HepG2 (cell line): ENCODE results near the gene SPRY1. TPM values are rescaled to one million over a fixed set of nuclear protein-coding genes. Genes with fewer than 3 reads are reported as not detected.
A peak's percentile ranks its signal among the peaks of the same experiment; 100 is the strongest.

Experiments used
- ATF5 ChIP-seq: sonication (generic); formaldehyde crosslinking; IDR thresholded peaks from 2 replicates; pipeline ENCODE4 v1.4.0; 2020; ENCODE audit warnings: mild to moderate bottlenecking, low read depth, missing genetic modification reagents
- EP300 ChIP-seq, 3 experiments: sonication (generic) in 1 of 3; formaldehyde crosslinking in 1 of 3; IDR thresholded peaks; 2 replicates each; pipeline versions ENCODE4 v1.5.1 to v1.6.1; 2011 to 2020; ENCODE audit warnings: low read depth in 2 of 3, low read length in 2 of 3, borderline replicate concordance in 1 of 3, improper control_type of control experiment in 1 of 3, mild to moderate bottlenecking in 1 of 3, missing genetic modification reagents in 1 of 3, moderate library complexity in 1 of 3
- FOXA3 ChIP-seq: IDR thresholded peaks from 2 replicates; pipeline ENCODE4 v1.6.1; 2016; ENCODE audit warnings: missing genetic modification reagents, missing compliant biosample characterization
- FOXC1 ChIP-seq: sonication (generic); formaldehyde crosslinking; IDR thresholded peaks from 2 replicates; pipeline ENCODE4 v1.8.0; 2022; ENCODE audit warnings: mild to moderate bottlenecking, missing genetic modification reagents, borderline replicate concordance
- GLMP ChIP-seq: sonication (generic); formaldehyde crosslinking; IDR thresholded peaks from 2 replicates; pipeline ENCODE4 v1.9.0; 2021; ENCODE audit warnings: missing genetic modification reagents, mild to moderate bottlenecking, borderline replicate concordance
- GPN1 ChIP-seq: sonication (generic); formaldehyde crosslinking; IDR thresholded peaks from 2 replicates; pipeline ENCODE4 v1.5.1; 2020; ENCODE audit warnings: missing genetic modification reagents, borderline replicate concordance
- IRX3 ChIP-seq: sonication (generic); formaldehyde crosslinking; IDR thresholded peaks from 2 replicates; pipeline ENCODE4 v1.8.1; 2023; ENCODE audit warnings: mild to moderate bottlenecking, low read depth, missing genetic modification reagents, borderline replicate concordance
- MIER2 ChIP-seq: IDR thresholded peaks from 2 replicates; pipeline ENCODE4 v1.6.1; 2016; ENCODE audit warnings: missing biosample characterization, missing genetic modification reagents
- NFKBIZ ChIP-seq: IDR thresholded peaks from 2 replicates; pipeline ENCODE4 v1.6.1; 2018; ENCODE audit warnings: missing genetic modification reagents, missing compliant biosample characterization
- PTBP1 ChIP-seq: fragments of 200-400 bp; formaldehyde crosslinking; IDR thresholded peaks from 2 replicates; pipeline ENCODE4 v1.6.1; 2018; ENCODE audit warnings: low read length, low read depth; ENCODE audit not compliant: poor library complexity, severe bottlenecking
- RFX1 ChIP-seq: fragments of 450-650 bp; IDR thresholded peaks from 2 replicates; pipeline ENCODE4 v1.6.1; 2017
- SOX13 ChIP-seq, 3 experiments: fragments of 450-650 bp in 1 of 3; sonication (generic) in 1 of 3; formaldehyde crosslinking in 1 of 3; IDR thresholded peaks in 2 of 3; conservative IDR thresholded peaks in 1 of 3; 2 replicates each; pipeline versions ENCODE4 v1.5.0 to v1.6.1; 2016 to 2020; ENCODE audit warnings: antibody characterized with exemption in 1 of 3, mild to moderate bottlenecking in 1 of 3, missing compliant biosample characterization in 1 of 3, missing genetic modification reagents in 1 of 3, moderate library complexity in 1 of 3
- TERF1 ChIP-seq: sonication (generic); formaldehyde crosslinking; IDR thresholded peaks from 2 replicates; pipeline ENCODE4 v1.8.0; 2022; ENCODE audit warnings: mild to moderate bottlenecking, missing genetic modification reagents, moderate library complexity
- TFAP4 ChIP-seq: sonication (generic); IDR thresholded peaks from 2 replicates; pipeline ENCODE4 v1.6.1; 2016; ENCODE audit warnings: low read depth, borderline replicate concordance
- ZFY ChIP-seq: sonication (generic); formaldehyde crosslinking; IDR thresholded peaks from 2 replicates; pipeline ENCODE4 v1.4.0; 2020; ENCODE audit warnings: missing genetic modification reagents
- ZKSCAN5 ChIP-seq: sonication (generic); formaldehyde crosslinking; IDR thresholded peaks from 2 replicates; pipeline ENCODE4 v1.5.1; 2020; ENCODE audit warnings: mild to moderate bottlenecking, missing genetic modification reagents
- ZMYM2 ChIP-seq: sonication (generic); formaldehyde crosslinking; IDR thresholded peaks from 2 replicates; pipeline ENCODE4 v1.8.0; 2022; ENCODE audit warnings: mild to moderate bottlenecking, missing genetic modification reagents
- ZNF101 ChIP-seq: sonication (generic); formaldehyde crosslinking; IDR thresholded peaks from 2 replicates; pipeline ENCODE4 v1.4.0; 2020; ENCODE audit warnings: mild to moderate bottlenecking, low read depth, missing genetic modification reagents, borderline replicate concordance
- ZNF3 ChIP-seq: IDR thresholded peaks from 2 replicates; pipeline ENCODE4 v1.7.0; 2017; ENCODE audit warnings: inconsistent platforms
- ZNF512B ChIP-seq: sonication (generic); formaldehyde crosslinking; IDR thresholded peaks from 2 replicates; pipeline ENCODE4 v1.5.1; 2020; ENCODE audit warnings: missing genetic modification reagents, mild to moderate bottlenecking, borderline replicate concordance
- polyA plus RNA-seq, 8 experiments: library from polyadenylated mRNA; depleted of rRNA in 3 of 8; stranded (reverse) in 7 of 8; unstranded in 1 of 8; fragments of >200 nt; fragmentation: Illumina TruSeq in 4 of 8; extraction: Trizol in 4 of 8; gene quantifications; 2 replicates each; pipeline versions ENCODE4 v1.2.1 to v1.2.3, GENCODE V29; 2011 to 2016; ENCODE audit warnings: low read depth in 4 of 8, missing spikeins in 1 of 8, mixed read lengths in 1 of 8; ENCODE audit not compliant: insufficient read depth in 1 of 8
- total RNA-seq, 5 experiments: library from RNA; depleted of rRNA; stranded (reverse); fragments of >200 nt; fragmentation: Illumina TruSeq; extraction: Trizol; gene quantifications; 2 replicates each; pipeline ENCODE4 v1.2.3, GENCODE V29; 2016; ENCODE audit warnings: low read depth in 1 of 5

The SPRY1 gene
- total and polyA plus RNA-seq, 2 of the 13 experiments (the other 11 are each of a cell fraction or from before 2014, with no cell fraction given) = 24.7 to 33.4 TPM

GRCh38 chr4:123397144-123398065, 810 bp downstream of the SPRY1 start (continued):
- TF ChIP-seq SOX13 (IDR thresholded peaks at IDR 0.05) (0 out of 2 replicates have a peak, but pooled peaks have one; percentile 56), SOX13 (CRISPR knock-in tag; conservative IDR thresholded peaks at IDR 0.05 in 1 of 2, IDR thresholded peaks at IDR 0.05 in 1 of 2) (peak in 1 of 2 experiments; percentile 48; a peak in 2 of 4 replicates), ZNF512B (CRISPR knock-in tag) (peak; percentile 76; the same call in 1 of the 2 replicates), FOXC1 (CRISPR knock-in tag) (peak; percentile 21; the same call in 1 of the 2 replicates), NFKBIZ (CRISPR knock-in tag) (no peak), ZNF101 (CRISPR knock-in tag) (no peak), TFAP4 (peak; percentile 54; the same call in 1 of the 2 replicates), TERF1 (CRISPR knock-in tag) (0 out of 2 replicates have a peak, but pooled peaks have one; percentile 24), ZKSCAN5 (CRISPR knock-in tag) (peak; percentile 61; the same call in 1 of the 2 replicates), ATF5 (CRISPR knock-in tag) (peak; percentile 40; the same call in 1 of the 2 replicates), EP300 (IDR thresholded peaks at IDR 0.05; ENCODE audit: low read depth in 2 of 2, low read length in 2 of 2) (peak in 1 of 2 experiments; percentile 33; a peak in 1 of 4 replicates), EP300 (CRISPR knock-in tag; IDR thresholded peaks at IDR 0.05; ENCODE audit: borderline replicate concordance) (no peak), ZNF3 (CRISPR knock-in tag) (peak; percentile 41; the same call in 1 of the 2 replicates), RFX1 (no peak), ZMYM2 (CRISPR knock-in tag) (no peak), FOXA3 (CRISPR knock-in tag) (peak; percentile 36; the same call in 1 of the 2 replicates), IRX3 (no peak), PTBP1 (peak; percentile 61), MIER2 (CRISPR knock-in tag) (peak; percentile 20; the same call in 1 of the 2 replicates), GLMP (CRISPR knock-in tag) (peak; percentile 63; the same call in 1 of the 2 replicates), ZFY (CRISPR knock-in tag) (peak; percentile 62), GPN1 (CRISPR knock-in tag) (no peak)
